GM18861 (cell line): ENCODE measurements around the gene LMNA.
A peak's percentile ranks its signal among the peaks of the same experiment; 100 is the strongest.

Experiments used
- ATAC-seq: cut with Tn5 transposase; IDR thresholded peaks from one replicate; pipeline ENCODE4 v1.9.1; 2021; ENCODE audit not compliant: unreplicated experiment

LMNA gene

GRCh38 chr1:156081180-156081916 lies 33.2 kb upstream of the LMNA start:
- no peak for ATAC-seq

- no peak for ATAC-seq
Observed at GRCh38 chr1:156081917-156082308, 32.6 kb upstream of the LMNA start.

GRCh38 chr1:156082309-156083091 lies 32.0 kb upstream of the LMNA start, which contains the start of gene MEX3A:
TSS of gene MEX3A (minus strand) at chr1:156082465. CDS start at chr1:156081998, 467 bp downstream.
- ATAC-seq: no peak

DNA sequence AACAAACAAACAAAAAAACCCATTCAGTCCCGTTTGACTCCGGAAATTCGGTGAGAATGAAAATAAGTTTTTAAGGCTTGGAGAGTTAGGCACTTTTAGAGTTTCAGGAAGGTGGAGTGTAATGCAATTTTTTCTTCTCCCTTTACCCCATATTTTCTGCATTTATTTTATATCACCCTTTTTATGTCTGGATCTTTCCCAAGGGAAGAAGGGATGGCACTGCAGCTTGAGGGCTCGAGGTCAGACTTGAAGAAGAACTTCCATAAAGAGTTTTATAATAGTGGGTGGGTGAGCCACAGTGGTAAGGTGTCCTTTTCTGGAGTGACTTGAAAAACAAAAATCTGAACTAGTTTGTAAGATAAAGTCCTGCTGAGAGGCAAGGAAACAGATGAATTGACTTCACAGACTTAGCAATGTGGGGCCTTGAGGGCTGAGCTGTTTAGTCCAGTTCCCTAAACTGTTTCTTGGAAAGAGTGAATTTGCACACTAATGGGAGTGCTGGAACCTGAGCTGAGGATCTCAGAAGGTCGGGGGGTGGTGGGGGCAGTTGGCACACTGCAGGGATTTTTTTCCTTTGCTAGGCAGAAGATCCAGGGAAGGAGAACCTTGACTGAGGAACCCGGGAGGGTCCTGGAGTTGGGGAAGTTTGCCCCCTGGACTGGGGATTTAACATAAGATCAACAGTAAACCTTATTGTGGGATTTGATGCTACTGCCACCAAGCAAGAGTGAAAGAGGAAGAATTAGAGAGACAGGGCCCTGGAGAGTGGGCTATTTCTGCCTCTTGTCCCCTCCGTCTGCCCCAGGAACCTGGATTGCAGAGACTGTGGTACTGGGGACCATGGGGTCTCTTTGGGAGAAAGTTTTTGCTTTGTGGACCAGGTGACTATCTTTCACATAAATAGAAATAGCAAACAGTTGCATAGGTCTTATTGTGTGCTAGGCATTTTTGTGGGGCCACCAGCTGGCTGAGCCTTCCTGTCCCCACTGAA lies 30.4 kb upstream of the LMNA start:
- no peak for ATAC-seq

DNA sequence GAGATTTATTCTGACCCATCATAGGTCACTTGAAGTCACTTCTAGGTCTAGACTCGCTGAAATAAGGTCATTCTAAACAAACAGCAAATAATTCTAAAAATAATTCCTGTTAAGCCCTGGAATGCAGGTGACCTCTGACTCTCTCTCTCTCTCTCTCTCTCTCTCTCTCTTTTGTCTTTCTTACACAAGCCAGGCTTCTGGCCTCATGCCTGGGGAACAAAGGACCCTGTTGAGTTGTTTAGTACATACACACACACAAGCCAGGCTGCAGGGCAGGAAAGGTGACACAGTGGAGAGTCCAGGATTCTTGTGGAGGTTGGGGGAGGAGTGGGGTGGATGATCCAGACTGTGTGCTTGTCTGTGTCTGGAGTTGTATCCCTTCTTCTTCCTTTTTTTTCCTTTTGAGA lies 28.3 kb upstream of the LMNA start:
- ATAC-seq: no peak

- ATAC-seq: no peak
Observed at GRCh38 chr1:156089704-156090103, 24.8 kb upstream of the LMNA start.

DNA sequence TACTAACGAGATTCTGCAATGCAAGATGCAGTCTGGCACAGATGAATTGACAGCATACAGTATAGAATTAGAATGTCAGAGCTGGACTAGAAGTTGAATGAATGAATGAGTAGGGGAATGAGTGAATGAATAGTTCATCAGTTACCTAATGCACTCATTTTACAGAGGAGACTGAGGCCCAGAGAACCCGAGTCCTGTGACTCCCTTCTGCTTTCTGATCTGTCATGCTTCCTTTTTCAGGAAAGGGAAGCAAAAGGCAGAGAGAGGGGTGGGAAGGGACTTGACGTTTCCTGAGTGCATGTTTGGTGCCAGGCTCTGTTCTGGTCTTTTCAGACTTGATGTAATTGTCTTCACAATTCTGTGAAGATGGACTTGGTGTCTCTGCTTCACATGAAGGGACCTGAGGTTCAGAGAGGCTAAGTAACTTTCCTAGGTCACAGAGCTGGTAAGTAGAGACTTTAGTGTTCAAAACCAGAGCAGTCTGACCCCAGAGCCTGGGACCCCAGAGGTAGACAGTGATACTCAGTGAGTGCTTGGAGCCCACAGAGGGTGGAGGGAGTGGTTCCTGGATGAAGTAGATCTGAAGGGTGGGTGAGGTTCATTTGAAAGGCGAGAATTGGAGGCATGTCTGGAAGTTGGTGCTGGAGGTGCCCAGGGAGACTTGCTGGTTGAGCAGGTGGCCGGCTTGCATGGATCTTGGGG lies 24.2 kb upstream of the LMNA start:
- peak; percentile 20 for ATAC-seq

DNA sequence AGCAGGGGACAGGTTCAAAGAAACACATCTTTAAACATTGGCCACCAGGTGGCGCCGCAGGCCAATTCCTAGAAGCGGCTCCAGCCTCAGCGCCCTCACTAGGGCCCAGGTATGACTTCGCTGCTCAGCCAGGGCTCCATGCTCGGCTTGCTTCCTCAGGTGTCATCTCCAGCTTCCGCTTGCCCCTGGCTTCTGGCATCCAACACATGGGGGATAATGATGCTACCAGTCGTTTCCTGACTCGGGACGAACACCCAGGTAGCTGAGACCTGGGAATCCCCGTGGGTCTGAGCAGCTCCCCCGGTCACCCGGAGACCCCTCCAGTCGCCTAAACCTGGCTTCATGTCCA lies 23.7 kb upstream of the LMNA start:
- peak; percentile 70 for ATAC-seq

GRCh38 chr1:156091610-156092009 lies 22.9 kb upstream of the LMNA start:
- no peak for ATAC-seq

DNA sequence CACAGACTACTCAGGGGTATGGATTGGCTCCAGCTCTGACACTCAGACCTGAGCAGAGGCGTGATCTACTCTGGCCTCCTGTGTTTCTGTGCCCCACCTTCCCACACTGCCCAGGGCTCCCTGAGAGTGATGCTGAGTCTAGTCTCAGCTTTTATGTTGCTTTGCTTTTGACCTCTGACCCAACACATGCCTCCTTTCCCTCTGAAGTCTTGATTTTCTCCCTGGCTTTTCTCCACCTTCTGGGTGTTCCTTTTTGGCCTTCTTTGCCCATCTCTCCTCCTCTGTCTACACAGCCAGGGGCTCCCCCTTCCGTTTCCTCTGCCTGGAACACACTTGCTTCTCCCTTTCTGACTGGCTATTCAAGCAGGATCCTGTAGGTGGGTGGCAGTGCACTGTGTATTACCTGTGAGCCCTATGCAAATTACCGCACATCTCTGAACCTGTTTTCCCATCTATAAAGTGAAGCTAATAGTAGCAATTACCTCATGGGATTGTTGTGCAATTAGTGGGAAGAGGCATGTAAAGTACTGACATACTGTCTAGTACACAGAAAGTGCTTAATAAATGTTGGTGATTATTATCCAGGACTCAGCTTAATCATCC lies 18.5 kb upstream of the LMNA start:
- ATAC-seq: no peak

DNA sequence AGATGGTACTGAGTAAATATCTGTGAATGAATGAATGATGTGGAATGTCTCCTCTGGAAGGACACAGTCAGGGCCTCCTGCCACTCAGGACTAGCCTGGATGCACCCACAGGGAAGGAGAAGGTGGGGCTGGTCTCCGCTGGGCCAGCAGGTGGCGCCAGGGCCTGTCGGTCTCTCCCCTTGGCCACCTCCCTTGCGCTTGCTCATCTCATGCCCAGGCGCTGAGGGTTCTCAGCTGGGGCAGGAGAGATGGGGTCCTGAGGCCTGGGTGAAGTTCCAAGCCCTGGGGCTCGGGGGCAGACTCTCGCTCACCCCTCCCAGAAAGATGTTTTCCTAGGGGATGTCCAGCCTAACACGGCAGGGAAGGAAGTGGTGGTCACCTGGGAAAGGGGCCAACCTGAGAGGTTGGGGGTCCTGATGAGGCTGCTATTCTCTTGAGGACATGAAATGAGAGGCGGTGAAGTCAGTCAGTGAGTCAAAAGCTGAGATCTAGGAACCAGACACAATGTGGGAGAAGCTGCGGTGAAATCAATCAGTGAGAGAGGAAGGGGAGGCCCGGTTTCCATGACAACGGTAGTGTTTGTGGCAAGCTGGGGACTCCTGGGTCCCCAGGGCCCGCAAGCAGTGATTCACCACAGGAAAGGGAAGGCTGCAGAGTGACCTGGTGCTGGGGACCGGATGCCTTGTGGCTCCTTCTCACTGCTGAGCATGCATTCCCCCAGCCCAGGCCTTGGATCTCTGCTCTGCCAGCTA lies 17.7 kb upstream of the LMNA start:
- ATAC-seq: peak; percentile 43

- peak; percentile 3 for ATAC-seq
Observed at GRCh38 chr1:156097499-156098178, 16.9 kb upstream of the LMNA start.

DNA sequence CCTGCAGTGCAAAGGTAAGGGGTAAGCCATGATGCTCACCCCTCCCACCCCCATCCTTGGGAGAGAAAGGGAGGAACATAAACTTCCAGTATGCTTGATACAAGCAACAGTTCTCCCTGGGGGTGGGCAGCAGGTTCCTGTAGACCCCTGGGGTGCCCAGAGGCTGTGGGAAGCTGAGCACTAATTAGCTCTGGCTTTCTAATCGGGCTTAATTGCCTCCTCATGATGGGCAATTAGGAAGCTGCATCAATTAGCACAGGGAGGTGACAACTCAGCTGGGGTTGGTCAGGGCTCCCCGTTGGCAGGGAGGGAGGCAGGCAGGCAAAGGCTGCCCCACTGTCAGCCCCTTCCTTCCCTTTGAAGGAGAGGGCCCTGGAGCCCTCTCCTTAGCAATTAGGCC lies 15.7 kb upstream of the LMNA start:
- no peak for ATAC-seq

DNA sequence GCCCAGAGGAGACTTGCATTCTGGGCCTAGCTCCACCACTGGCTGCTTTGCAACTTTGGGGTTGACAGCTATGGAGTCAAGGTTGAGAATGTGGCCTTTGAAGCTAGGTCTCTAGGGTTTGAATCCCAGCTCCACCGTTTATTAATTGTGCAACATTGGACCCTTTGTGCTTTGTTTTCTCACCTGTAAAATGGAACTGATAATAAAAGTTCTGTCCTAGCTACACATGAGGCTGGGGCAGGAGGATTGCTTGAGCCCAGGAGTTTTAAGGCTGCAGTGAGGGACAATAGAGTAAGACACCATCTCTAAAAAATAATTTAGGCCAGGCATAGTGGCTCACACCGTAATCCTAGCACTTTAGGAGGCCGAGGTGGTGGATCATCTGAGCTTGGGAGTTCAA lies 15.2 kb upstream of the LMNA start:
- ATAC-seq: no peak

DNA sequence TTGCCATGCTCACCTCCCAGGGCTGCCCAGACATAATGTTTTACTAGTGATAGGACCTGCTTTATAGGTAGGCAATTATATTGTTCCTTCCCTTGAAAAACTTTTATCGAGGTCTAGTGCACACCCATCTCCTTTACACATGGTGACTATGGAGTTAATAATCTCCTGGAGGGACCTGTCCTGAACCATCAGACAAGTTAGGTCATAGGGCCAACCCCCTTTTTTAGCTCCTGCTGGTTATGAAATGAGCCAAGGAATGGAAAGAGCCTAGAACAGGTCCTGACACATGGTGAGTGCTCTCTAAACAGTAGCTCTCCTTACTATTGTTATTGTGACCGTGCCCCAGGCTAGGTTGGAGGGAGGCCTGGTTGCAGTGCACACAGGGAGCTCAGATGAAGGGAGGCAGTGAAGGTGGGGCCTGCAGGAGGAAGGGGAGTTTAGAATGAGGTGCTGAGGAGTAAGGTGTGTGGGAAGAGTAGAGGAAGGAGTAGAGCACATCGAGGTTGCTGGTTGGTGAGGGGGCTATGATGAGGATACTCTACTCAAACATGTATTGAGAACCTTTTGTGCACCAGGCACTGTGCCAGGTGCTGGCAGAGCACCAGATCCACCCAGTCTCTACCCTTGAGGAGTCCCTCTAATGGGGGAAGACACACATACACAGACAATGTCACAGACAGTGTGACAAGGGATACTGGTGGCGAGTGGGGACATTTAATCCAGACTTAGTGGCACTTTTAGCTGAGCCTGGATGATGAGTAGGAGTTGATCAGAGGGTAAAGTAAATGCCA lies 14.1 kb upstream of the LMNA start:
- ATAC-seq: no peak

DNA sequence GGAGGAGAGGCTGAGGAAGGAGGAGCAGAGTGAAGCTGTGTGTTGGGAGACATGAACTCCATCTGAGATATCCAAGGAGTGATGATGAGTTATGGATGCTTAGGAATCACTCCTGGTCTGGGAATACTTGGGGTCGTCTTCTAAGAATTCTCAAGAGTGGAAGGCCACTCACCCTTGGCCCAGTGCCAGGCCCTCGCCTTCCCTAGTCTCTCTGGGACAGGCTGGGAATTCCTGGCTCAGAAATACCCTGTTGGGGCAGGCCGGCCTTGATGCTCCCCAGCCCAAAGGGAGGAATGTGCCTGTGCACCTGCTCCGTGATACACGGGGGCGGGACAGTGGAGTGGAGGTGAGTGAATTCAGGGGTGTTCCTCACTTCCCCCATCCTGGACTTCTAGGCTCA lies 12.6 kb upstream of the LMNA start:
- no peak for ATAC-seq

- no peak for ATAC-seq
Observed at GRCh38 chr1:156102633-156103511, 11.6 kb upstream of the LMNA start.
